BE2C (cell line): ENCODE results near the gene SLX4IP.
"Not testable (repeated sequence)": the region's sequence is repeated elsewhere in the genome, so short reads cannot be mapped to it uniquely, and the experiment has no call there.

Source experiments
- DNase-seq: peaks from one replicate; pipeline ENCODE4 v3.0.0-alpha.2; 2020
- H3K27me3 ChIP-seq: fragments of 250-450 bp; sonication (Bioruptor Pico); 2 replicates; pipeline ENCODE4 v1.5.1; 2020; ENCODE audit warnings: mild to moderate bottlenecking
- H3K36me3 ChIP-seq: fragments of 250-450 bp; sonication (Bioruptor Pico); 2 replicates; pipeline ENCODE4 v1.5.1; 2020; ENCODE audit warnings: mild to moderate bottlenecking
- H3K4me1 ChIP-seq: fragments of 250-450 bp; sonication (Bioruptor Pico); 2 replicates; pipeline ENCODE4 v1.5.1; 2020
- H3K4me3 ChIP-seq: 2 replicates; pipeline ENCODE4 v1.5.1; 2011; ENCODE audit warnings: low read depth, low read length
- H3K9me3 ChIP-seq: fragments of 250-450 bp; sonication (Bioruptor Pico); 2 replicates; pipeline ENCODE4 v1.5.1; 2020
- TF ChIP-seq, protein P1 (sequence below): IDR thresholded peaks from 2 replicates; pipeline ENCODE4 v1.5.1; 2012; ENCODE audit warnings: mild to moderate bottlenecking, low read depth, low read length

Gene SLX4IP

DNA sequence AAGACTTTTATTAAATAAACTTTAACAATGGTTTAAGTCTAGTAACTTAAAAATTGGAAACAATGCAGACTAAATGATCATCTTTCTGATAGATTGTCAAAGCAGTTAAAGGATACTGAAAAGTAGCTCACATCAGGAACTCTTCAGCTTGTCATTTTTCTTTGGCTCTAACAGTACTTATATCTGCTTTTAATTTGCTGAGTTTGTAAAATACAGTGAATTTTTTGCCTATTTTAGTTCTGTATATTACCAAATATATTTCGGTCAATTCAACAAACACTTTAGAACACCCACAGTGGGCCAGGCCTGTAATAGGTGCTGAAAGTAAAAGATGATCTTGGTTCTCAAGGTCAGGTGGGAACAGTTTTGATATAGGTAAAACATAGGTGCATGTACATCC lies 23.4 kb upstream of the SLX4IP start:
- Histone ChIP-seq H3K4me1 (no peaks in the 10 kb centered on the region), H3K4me3 (no peak overlapping the region), H3K9me3 (no peaks in the 10 kb centered on the region), H3K36me3 (peaks cover 11% of the 10 kb centered on the region), H3K27me3 (no peaks in the 10 kb centered on the region)
- TF ChIP-seq, protein P1, sequence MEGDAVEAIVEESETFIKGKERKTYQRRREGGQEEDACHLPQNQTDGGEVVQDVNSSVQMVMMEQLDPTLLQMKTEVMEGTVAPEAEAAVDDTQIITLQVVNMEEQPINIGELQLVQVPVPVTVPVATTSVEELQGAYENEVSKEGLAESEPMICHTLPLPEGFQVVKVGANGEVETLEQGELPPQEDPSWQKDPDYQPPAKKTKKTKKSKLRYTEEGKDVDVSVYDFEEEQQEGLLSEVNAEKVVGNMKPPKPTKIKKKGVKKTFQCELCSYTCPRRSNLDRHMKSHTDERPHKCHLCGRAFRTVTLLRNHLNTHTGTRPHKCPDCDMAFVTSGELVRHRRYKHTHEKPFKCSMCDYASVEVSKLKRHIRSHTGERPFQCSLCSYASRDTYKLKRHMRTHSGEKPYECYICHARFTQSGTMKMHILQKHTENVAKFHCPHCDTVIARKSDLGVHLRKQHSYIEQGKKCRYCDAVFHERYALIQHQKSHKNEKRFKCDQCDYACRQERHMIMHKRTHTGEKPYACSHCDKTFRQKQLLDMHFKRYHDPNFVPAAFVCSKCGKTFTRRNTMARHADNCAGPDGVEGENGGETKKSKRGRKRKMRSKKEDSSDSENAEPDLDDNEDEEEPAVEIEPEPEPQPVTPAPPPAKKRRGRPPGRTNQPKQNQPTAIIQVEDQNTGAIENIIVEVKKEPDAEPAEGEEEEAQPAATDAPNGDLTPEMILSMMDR: no peak
- DNase-seq: no peak

DNA sequence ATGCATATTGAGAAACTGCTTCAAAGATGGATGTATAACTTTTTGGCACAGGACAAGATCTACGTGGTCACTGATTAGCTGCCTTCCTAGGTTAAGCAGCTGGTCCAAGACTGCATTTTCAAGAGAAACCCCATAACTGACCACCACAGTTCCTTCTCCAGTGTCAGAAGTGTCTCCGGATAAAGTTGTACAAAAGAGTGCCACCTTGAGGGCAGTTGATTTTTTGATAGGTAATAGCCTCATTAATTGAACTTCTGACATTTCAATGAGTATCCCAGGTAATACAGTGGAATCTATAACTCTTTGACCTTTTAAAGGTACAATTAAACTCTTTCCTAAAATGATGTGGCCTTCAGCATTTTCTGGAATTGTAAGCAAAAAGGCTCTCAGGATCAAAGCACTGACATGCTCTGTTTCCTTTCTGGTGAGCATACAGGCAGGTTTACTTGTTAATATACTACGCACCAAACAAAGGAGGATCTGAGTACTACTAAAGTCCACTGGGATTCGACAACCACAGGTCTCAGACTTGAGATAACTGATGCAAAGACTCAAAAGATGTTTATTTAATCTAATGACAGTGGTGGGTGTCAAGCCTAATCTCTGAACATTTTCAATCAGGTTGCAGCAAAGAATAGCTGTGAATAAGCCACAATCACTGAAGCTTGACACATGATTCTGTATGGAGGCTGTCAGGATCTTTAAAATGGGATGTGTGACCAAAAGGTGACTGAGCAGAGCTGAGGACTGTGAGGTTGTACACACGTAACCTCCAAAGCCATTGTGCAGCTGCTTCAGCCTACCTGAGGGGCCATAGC lies 22.3 kb upstream of the SLX4IP start:
- peaks cover 12% of the 10 kb centered on the region for H3K36me3 ChIP-seq
- H3K9me3 ChIP-seq: no peaks in the 10 kb centered on the region
- H3K27me3 ChIP-seq: no peaks in the 10 kb centered on the region
- DNase-seq: no peak
- no peak overlapping the region for H3K4me3 ChIP-seq
- no peaks in the 10 kb centered on the region for H3K4me1 ChIP-seq
- TF ChIP-seq, protein P1: peak; percentile 42

DNA sequence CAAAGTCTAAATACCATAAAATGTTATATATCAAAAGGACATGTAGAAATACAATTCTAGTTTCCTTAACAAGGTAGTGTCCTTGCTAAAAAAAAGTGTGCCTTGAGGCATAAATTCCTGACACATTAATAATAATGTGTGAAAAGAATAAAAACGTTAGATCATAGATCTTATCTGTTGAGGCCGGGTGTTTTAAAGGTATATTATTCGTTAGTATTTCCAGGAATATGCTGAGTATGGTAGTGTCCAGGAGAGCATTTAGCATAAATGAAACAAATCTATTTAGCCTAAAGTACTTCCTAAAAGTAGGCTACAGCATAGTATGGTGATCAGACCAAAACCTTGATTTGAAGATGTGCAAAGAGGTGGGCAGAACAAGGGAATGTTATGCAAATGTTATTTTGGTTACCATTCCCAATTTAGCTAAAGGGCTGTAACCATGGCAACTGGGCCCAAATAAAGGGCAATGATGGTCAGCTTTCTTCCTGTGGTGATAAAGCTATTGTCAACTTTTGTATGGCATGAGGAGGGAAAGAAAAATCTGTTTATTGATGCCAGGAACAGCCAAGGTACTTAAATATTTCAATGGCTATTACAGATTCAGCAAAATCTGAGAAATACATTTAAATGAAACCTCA lies 20.0 kb upstream of the SLX4IP start:
- Histone ChIP-seq H3K4me1 (no peaks in the 10 kb centered on the region), H3K4me3 (no peak overlapping the region), H3K27me3 (no peaks in the 10 kb centered on the region), H3K36me3 (peaks cover 22% of the 10 kb centered on the region), H3K9me3 (no peaks in the 10 kb centered on the region)
- TF ChIP-seq, protein P1: no peak
- DNase-seq: no peak

DNA sequence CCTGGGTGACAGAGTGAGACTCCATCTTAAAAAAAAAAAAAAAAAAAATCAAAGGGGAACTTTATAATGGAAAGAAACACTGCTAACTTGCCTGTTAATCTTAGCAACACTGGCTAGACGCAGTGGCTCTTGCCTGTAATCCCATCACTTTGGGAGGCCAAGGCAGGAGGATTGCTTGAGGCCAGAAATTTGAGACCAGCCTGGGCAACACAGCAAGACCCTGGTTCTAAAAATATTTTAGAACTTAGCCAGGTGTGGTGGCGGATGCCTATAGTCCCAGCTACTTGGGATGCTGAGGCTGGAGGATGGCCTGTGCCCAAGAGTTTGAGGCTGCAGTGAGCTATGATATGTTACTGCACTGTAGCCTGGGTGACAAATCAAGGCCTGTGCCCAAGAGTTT lies 17.9 kb upstream of the SLX4IP start:
- H3K36me3 ChIP-seq: peaks cover 22% of the 10 kb centered on the region
- H3K4me3 ChIP-seq, H3K9me3 ChIP-seq, H3K4me1 ChIP-seq, DNase-seq, H3K27me3 ChIP-seq: not testable (repeated sequence)

DNA sequence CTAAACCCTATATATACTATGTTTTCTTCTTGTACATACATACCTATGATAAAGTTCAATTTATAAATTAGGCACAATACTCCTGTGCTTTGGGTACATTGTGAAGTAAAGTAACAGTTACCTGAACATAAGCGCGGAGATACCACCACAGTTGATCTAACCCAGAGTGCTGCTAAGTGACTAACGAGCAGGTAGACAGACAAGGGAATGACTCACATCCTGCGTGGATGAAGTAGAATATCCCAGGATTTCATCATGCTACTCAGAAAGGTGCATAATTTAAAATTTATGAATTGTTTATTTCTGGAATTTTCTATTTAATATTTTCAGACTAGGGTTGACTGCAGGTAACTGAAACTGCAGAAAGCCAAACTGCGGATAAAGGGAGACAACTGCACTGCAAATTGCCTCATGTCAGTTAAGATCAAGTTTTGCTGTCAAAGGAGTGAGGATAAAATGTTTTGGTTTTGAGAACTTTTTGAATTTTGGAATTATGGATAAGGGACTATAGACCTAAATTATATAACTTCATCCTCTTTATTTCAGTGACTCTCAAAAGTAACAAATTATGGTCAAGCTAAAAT lies 15.5 kb upstream of the SLX4IP start:
- no peaks in the 10 kb centered on the region for H3K9me3 ChIP-seq
- no peaks in the 10 kb centered on the region for H3K4me1 ChIP-seq
- TF ChIP-seq, protein P1: no peak
- H3K4me3 ChIP-seq: no peak overlapping the region
- no peaks in the 10 kb centered on the region for H3K27me3 ChIP-seq
- no peak for DNase-seq
- peaks cover 16% of the 10 kb centered on the region for H3K36me3 ChIP-seq

DNA sequence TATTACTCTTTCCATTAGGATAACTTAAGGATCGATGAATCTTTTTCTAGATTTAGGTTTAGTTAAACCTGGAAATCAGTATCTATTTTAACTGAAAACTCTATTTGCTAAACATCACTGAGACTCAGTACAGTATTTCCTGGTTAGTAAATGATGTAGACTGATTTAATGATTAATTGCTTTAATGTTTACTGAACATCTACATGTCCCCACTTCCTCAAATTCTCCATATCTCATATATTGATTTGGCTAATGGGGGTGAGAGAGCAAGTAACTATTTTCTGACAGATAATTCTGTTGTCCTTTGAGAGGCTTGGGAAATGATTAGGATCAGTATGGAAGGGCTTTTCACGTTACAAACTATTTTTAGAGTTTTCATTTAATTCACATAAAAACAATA lies 11.4 kb upstream of the SLX4IP start:
- H3K4me3 ChIP-seq: no peak overlapping the region
- peaks cover 19% of the 10 kb centered on the region for H3K36me3 ChIP-seq
- no peaks in the 10 kb centered on the region for H3K4me1 ChIP-seq
- H3K9me3 ChIP-seq: no peaks in the 10 kb centered on the region
- DNase-seq: no peak
- H3K27me3 ChIP-seq: no peaks in the 10 kb centered on the region
- TF ChIP-seq, protein P1: no peak
